Body of pancreas (tissue), 4 donors: ENCODE measurements around the gene GYPC.

ENCODE experiments used
- CTCF ChIP-seq, 7 experiments: fragments of 450-650 bp in 4 of 7; fragments of 200-600 bp in 3 of 7; sonication (generic) in 3 of 7; IDR thresholded peaks; one replicate each; pipeline ENCODE4 v1.5.1; 2016 to 2019; ENCODE audit warnings: antibody characterized with exemption in 7 of 7
- POLR2A ChIP-seq, 3 donors: fragments of 450-650 bp; IDR thresholded peaks; one replicate each; pipeline ENCODE4 v1.6.1; 2016; ENCODE audit warnings: antibody characterized with exemption in 3 of 3, mild to moderate bottlenecking in 2 of 3

DNA sequence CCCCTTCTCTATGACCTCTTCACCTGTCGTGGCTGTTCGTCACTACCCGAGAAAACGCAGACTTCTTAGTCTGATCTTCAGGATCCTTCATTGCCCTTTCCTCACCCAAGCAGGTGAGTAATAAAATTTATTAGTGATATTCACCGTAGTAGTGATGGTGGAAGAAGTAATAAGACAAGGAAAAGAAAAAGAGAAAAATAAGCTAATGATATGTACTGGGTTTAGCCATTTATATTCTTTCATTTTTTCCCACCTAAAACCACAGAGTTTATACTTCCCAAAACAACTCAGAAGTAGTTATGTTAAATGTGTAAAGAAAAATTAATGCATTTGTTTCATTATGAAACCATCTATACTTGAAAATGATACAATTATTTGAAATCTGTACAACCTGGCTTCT lies 19.7 kb downstream of the GYPC start:
- TF ChIP-seq POLR2A (IDR thresholded peaks at IDR 0.05), result no peak
- no peak for TF ChIP-seq CTCF (IDR thresholded peaks at IDR 0.05)
